DLD1 (cell line): ENCODE results near the gene YWHAE.
"Not testable (repeated sequence)": the region's sequence is repeated elsewhere in the genome, so short reads cannot be mapped to it uniquely, and the experiment has no call there.

Source experiments
- in situ Hi-C: cut with HindIII; loops from 2 replicates; pipeline ENCODE4 v1.10.0; 2017; ENCODE audit warnings: low sequenced_read_pairs

YWHAE gene

GRCh38 chr17:1413281-1413791, 13.3 kb upstream of the YWHAE start:
- in situ Hi-C loops, result no loop called here

GRCh38 chr17:1412185-1413110, 12.4 kb upstream of the YWHAE start:
- in situ Hi-C loops, result no loop called here

- in situ Hi-C loops, result no loop called here
Observed at GRCh38 chr17:1402262-1402586, 2.2 kb upstream of the YWHAE start.

- in situ Hi-C loops, result no loop called here
Observed at GRCh38 chr17:1398931-1399678, 917 bp downstream of the YWHAE start.

- in situ Hi-C loops, result no loop called here
Observed at GRCh38 chr17:1398028-1398427, 2.0 kb downstream of the YWHAE start.

GRCh38 chr17:1395876-1396665, 4.0 kb downstream of the YWHAE start:
- in situ Hi-C loops, result not testable (repeated sequence)

- in situ Hi-C loops, result no loop called here
Observed at GRCh38 chr17:1391577-1391976, 8.4 kb downstream of the YWHAE start.

- in situ Hi-C loops, result no loop called here
Observed at GRCh38 chr17:1390432-1391367, 9.3 kb downstream of the YWHAE start.

GRCh38 chr17:1387490-1388227, 12.4 kb downstream of the YWHAE start:
- in situ Hi-C loops, result not testable (repeated sequence)

- in situ Hi-C loops, result not testable (repeated sequence)
Observed at GRCh38 chr17:1386675-1387190, 13.3 kb downstream of the YWHAE start.

- in situ Hi-C loops, result no loop called here
Observed at GRCh38 chr17:1386265-1386664, 13.8 kb downstream of the YWHAE start.

- in situ Hi-C loops, result no loop called here
Observed at GRCh38 chr17:1385861-1386260, 14.2 kb downstream of the YWHAE start.

GRCh38 chr17:1384905-1385435, 15.1 kb downstream of the YWHAE start:
- in situ Hi-C loops, result no loop called here

- in situ Hi-C loops, result loop anchor here (10.0 kb wide), 1 partner anchor 125 kb away; no protein-coding TSS in a partner anchor
Observed at GRCh38 chr17:1379930-1380313, 20.1 kb downstream of the YWHAE start.

- in situ Hi-C loops, result loop anchor here (10.0 kb wide), 1 partner anchor 125 kb away; no protein-coding TSS in a partner anchor
Observed at GRCh38 chr17:1379208-1379929, 20.7 kb downstream of the YWHAE start.

GRCh38 chr17:1378476-1378860, 21.6 kb downstream of the YWHAE start:
- in situ Hi-C loops, result loop anchor here (10.0 kb wide), 1 partner anchor 126 kb away; no protein-coding TSS in a partner anchor

- in situ Hi-C loops, result loop anchor here (10.0 kb wide), 1 partner anchor 127 kb away; no protein-coding TSS in a partner anchor
Observed at GRCh38 chr17:1377334-1377733, 22.7 kb downstream of the YWHAE start.

GRCh38 chr17:1376061-1376460, 24.0 kb downstream of the YWHAE start:
- in situ Hi-C loops, result loop anchor here (10.0 kb wide), 1 partner anchor 129 kb away; no protein-coding TSS in a partner anchor
